Mesodermal cell (in vitro differentiated cells): Measurements from ENCODE around the gene VOPP1.
A peak's percentile ranks its signal among the peaks of the same experiment; 100 is the strongest.

Experiments
- H3K27ac ChIP-seq: 2 replicates; pipeline ENCODE4 v1.7.0; 2013; ENCODE audit warnings: mild to moderate bottlenecking, low read depth, low read length, moderate library complexity; ENCODE audit not compliant: severe bottlenecking
- H3K36me3 ChIP-seq: 2 replicates; pipeline ENCODE4 v1.7.1; 2013; ENCODE audit warnings: mild to moderate bottlenecking, low read length, moderate library complexity; ENCODE audit not compliant: control insufficient read depth, insufficient read depth
- H3K4me1 ChIP-seq: one replicate; pipeline ENCODE4 v1.7.1; 2013; ENCODE audit warnings: mild to moderate bottlenecking, low read length; ENCODE audit not compliant: insufficient read depth, control insufficient read depth, poor library complexity, severe bottlenecking
- H3K4me3 ChIP-seq: 2 replicates; pipeline ENCODE4 v1.7.0; 2013; ENCODE audit warnings: low read length, control low read depth, mild to moderate bottlenecking; ENCODE audit not compliant: insufficient read depth, poor library complexity, severe bottlenecking; ENCODE audit errors: extremely low read depth
- H3K9me3 ChIP-seq: 2 replicates; pipeline ENCODE4 v1.7.1; 2013; ENCODE audit warnings: mild to moderate bottlenecking, low read length, moderate library complexity; ENCODE audit not compliant: control insufficient read depth
- WGBS, 2 experiments: methylation state at CpG; one replicate each; pipeline ENCODE4 v1.1.5; 2013; ENCODE audit warnings: missing lambda C conversion rate in 2 of 2; ENCODE audit not compliant: insufficient coverage in 2 of 2; 5-methylcytosine and 5-hydroxymethylcytosine counted together

Gene VOPP1

GRCh38 chr7:55432506-55432905, 139.8 kb downstream of the VOPP1 start:
- 94% methylated on average over 3 of the region's 3 CpGs; no CpG with 5 or more reads in 1 of the 2 experiments for WGBS, 2 experiments
- no peaks in the 10 kb centered on the region for H3K36me3 ChIP-seq
- H3K4me1 ChIP-seq, result no peaks in the 10 kb centered on the region
- H3K9me3 ChIP-seq, result no peaks in the 10 kb centered on the region
- H3K4me3 ChIP-seq, result no peak overlapping the region
- H3K27ac ChIP-seq, result no peak overlapping the region

- no peak overlapping the region for H3K27ac ChIP-seq
- 61 to 80% methylated on average over 1 to 2 of the region's 2 CpGs for WGBS, 2 experiments
These were observed 140.4 kb downstream of the VOPP1 start for GRCh38 chr7:55431898-55432297.

GRCh38 chr7:55429835-55430499, 142.3 kb downstream of the VOPP1 start:
- 83 to 87% methylated on average over 9 to 11 of the region's 11 CpGs for WGBS, 2 experiments
- no peak overlapping the region for H3K27ac ChIP-seq
- H3K4me1 ChIP-seq, result peaks cover 6% of the 10 kb centered on the region

More at GRCh38 chr7:55431898-55432297, 140.4 kb downstream of the VOPP1 start:
- Histone ChIP-seq H3K36me3 (peaks cover 1% of the 10 kb centered on the region), H3K9me3 (no peaks in the 10 kb centered on the region), H3K4me3 (no peak overlapping the region), H3K4me1 (peaks cover 3% of the 10 kb centered on the region)

GRCh38 chr7:55427800-55428199, 144.5 kb downstream of the VOPP1 start:
- H3K27ac ChIP-seq, result no peak overlapping the region
- WGBS, 2 experiments, result 83 to 92% methylated on average over 10 to 11 of the region's 11 CpGs

More at GRCh38 chr7:55429835-55430499, 142.3 kb downstream of the VOPP1 start:
- Histone ChIP-seq H3K36me3 (peaks cover 17% of the 10 kb centered on the region), H3K9me3 (no peaks in the 10 kb centered on the region), H3K4me3 (no peak overlapping the region)

GRCh38 chr7:55427342-55427741, 145.0 kb downstream of the VOPP1 start:
- Histone ChIP-seq H3K4me1 (peaks cover 14% of the 10 kb centered on the region), H3K4me3 (no peak overlapping the region), H3K9me3 (no peaks in the 10 kb centered on the region), H3K27ac (no peak overlapping the region), H3K36me3 (peaks cover 18% of the 10 kb centered on the region)
- 100% methylated on average over 1 to 2 of the region's 4 CpGs for WGBS, 2 experiments

More at GRCh38 chr7:55427800-55428199, 144.5 kb downstream of the VOPP1 start:
- Histone ChIP-seq H3K4me3 (no peak overlapping the region), H3K9me3 (no peaks in the 10 kb centered on the region), H3K4me1 (peaks cover 14% of the 10 kb centered on the region), H3K36me3 (peaks cover 18% of the 10 kb centered on the region)

- peaks cover 18% of the 10 kb centered on the region for H3K36me3 ChIP-seq
- no peaks in the 10 kb centered on the region for H3K9me3 ChIP-seq
- no peak overlapping the region for H3K27ac ChIP-seq
- 69 to 72% methylated on average over 10 to 12 of the region's 12 CpGs for WGBS, 2 experiments
- H3K4me3 ChIP-seq, result no peak overlapping the region
- peaks cover 14% of the 10 kb centered on the region for H3K4me1 ChIP-seq
These were observed 145.6 kb downstream of the VOPP1 start for GRCh38 chr7:55426676-55427075.

- WGBS, 2 experiments, result 92 to 95% methylated on average over 9 to 10 of the region's 11 CpGs
- no peak overlapping the region for H3K4me3 ChIP-seq
- peaks cover 14% of the 10 kb centered on the region for H3K4me1 ChIP-seq
- no peaks in the 10 kb centered on the region for H3K9me3 ChIP-seq
- H3K36me3 ChIP-seq, result peaks cover 18% of the 10 kb centered on the region
- no peak overlapping the region for H3K27ac ChIP-seq
These were observed 147.1 kb downstream of the VOPP1 start for GRCh38 chr7:55425141-55425752.

GRCh38 chr7:55423891-55424290, 148.4 kb downstream of the VOPP1 start:
- Histone ChIP-seq H3K36me3 (peaks cover 18% of the 10 kb centered on the region), H3K4me1 (peaks cover 14% of the 10 kb centered on the region), H3K9me3 (no peaks in the 10 kb centered on the region), H3K27ac (peak overlapping the region; percentile 25), H3K4me3 (no peak overlapping the region)
- WGBS, 2 experiments, result 81 to 100% methylated on average over 2 to 3 of the region's 5 CpGs

GRCh38 chr7:55423277-55423711, 149.0 kb downstream of the VOPP1 start:
- Histone ChIP-seq H3K27ac (no peak overlapping the region), H3K4me3 (no peak overlapping the region), H3K4me1 (peaks cover 14% of the 10 kb centered on the region), H3K36me3 (peaks cover 18% of the 10 kb centered on the region), H3K9me3 (no peaks in the 10 kb centered on the region)
- 89 to 92% methylated on average over 4 to 5 of the region's 5 CpGs for WGBS, 2 experiments
